MV-4-11 (cell line): ENCODE data around the gene TGFB1.

ENCODE experiments used
- DNase-seq: peaks from one replicate; lab custom pipeline; 2025; lab: John Stamatoyannopoulos, UW

Gene TGFB1

GRCh38 chr19:41341669-41342490 is 11.8 kb downstream of the TGFB1 start:
- no peak for DNase-seq

GRCh38 chr19:41339936-41340335 is 13.8 kb downstream of the TGFB1 start:
- DNase-seq, result no peak

GRCh38 chr19:41335467-41335866 is 18.3 kb downstream of the TGFB1 start:
- no peak for DNase-seq

- peak; percentile 92 for DNase-seq
Observed at GRCh38 chr19:41334793-41335192, 18.9 kb downstream of the TGFB1 start.

- no peak for DNase-seq
Observed at GRCh38 chr19:41332468-41332867, 21.3 kb downstream of the TGFB1 start.

GRCh38 chr19:41332000-41332399 is 21.7 kb downstream of the TGFB1 start:
- no peak for DNase-seq

- DNase-seq, result no peak
Observed at GRCh38 chr19:41330946-41331678, 22.6 kb downstream of the TGFB1 start.

GRCh38 chr19:41330481-41330880 is 23.2 kb downstream of the TGFB1 start:
- no peak for DNase-seq

GRCh38 chr19:41328842-41329225 is 24.9 kb downstream of the TGFB1 start:
- peak; percentile 99 for DNase-seq

- DNase-seq, result peak; percentile 56
Observed at GRCh38 chr19:41328157-41328841, 25.4 kb downstream of the TGFB1 start.

GRCh38 chr19:41327576-41328156 is 26.1 kb downstream of the TGFB1 start:
- DNase-seq, result peak; percentile 89

- DNase-seq, result no peak
Observed at GRCh38 chr19:41327076-41327575, 26.6 kb downstream of the TGFB1 start.

GRCh38 chr19:41325947-41326706 is 27.6 kb downstream of the TGFB1 start:
- no peak for DNase-seq

GRCh38 chr19:41325640-41325946 is 28.1 kb downstream of the TGFB1 start:
- no peak for DNase-seq

- DNase-seq, result no peak
Observed at GRCh38 chr19:41324921-41325639, 28.6 kb downstream of the TGFB1 start.

- DNase-seq, result peak; percentile 82
Observed at GRCh38 chr19:41324231-41324702, 29.5 kb downstream of the TGFB1 start.

GRCh38 chr19:41323430-41324125 is 30.1 kb downstream of the TGFB1 start:
- peak; percentile 86 for DNase-seq

- DNase-seq, result no peak
Observed at GRCh38 chr19:41323023-41323422, 30.7 kb downstream of the TGFB1 start.

- no peak for DNase-seq
Observed at GRCh38 chr19:41322451-41322850, 31.3 kb downstream of the TGFB1 start.

GRCh38 chr19:41321600-41322270 is 32.0 kb downstream of the TGFB1 start:
- DNase-seq, result no peak
